MM.1S (cell line): ENCODE data around the gene SHISA7.

Experiments used
- DNase-seq: peaks from one replicate; pipeline ENCODE4 v3.0.0-alpha.2; 2015
- H2AFZ ChIP-seq: fragments of 300-600 bp; sonication (generic); 2 replicates; pipeline ENCODE4 v1.6.0; 2016; ENCODE audit warnings: antibody characterized with exemption, low read length
- H3F3A ChIP-seq: fragments of 300-600 bp; sonication (generic); 2 replicates; pipeline ENCODE4 v1.6.1; 2016; ENCODE audit warnings: mild to moderate bottlenecking, antibody characterized with exemption, low read length, moderate library complexity, mixed read lengths; ENCODE audit not compliant: insufficient read depth
- H3K27ac ChIP-seq: fragments of 300-600 bp; sonication (generic); 2 replicates; pipeline ENCODE4 v1.5.1; 2016; ENCODE audit warnings: mild to moderate bottlenecking, low read length
- H3K27me3 ChIP-seq: fragments of 300-600 bp; sonication (generic); replicated peaks from 2 replicates; pipeline ENCODE4 v1.6.0; 2016; ENCODE audit warnings: low read length; ENCODE audit not compliant: insufficient read depth
- H3K36me3 ChIP-seq: fragments of 300-600 bp; sonication (generic); replicated peaks from 2 replicates; pipeline ENCODE4 v1.6.1; 2016; ENCODE audit warnings: mild to moderate bottlenecking, low read length, mixed read lengths; ENCODE audit not compliant: insufficient read depth
- H3K4me1 ChIP-seq: fragments of 300-600 bp; sonication (generic); 2 replicates; pipeline ENCODE4 v1.6.1; 2016; ENCODE audit warnings: low read length, mixed read lengths
- H3K4me2 ChIP-seq: fragments of 300-600 bp; sonication (generic); 2 replicates; pipeline ENCODE4 v1.6.0; 2016; ENCODE audit warnings: low read depth, low read length
- H3K4me3 ChIP-seq: fragments of 300-600 bp; sonication (generic); 2 replicates; pipeline ENCODE4 v1.5.1; 2016; ENCODE audit warnings: low read length, mixed read lengths
- H3K79me2 ChIP-seq: fragments of 300-600 bp; sonication (generic); 2 replicates; pipeline ENCODE4 v1.6.1; 2016; ENCODE audit warnings: mixed run types, low read length, mixed read lengths
- H3K9ac ChIP-seq: fragments of 300-600 bp; sonication (generic); 2 replicates; pipeline ENCODE4 v1.6.1; 2016; ENCODE audit warnings: low read length, mixed read lengths
- H3K9me2 ChIP-seq: fragments of 300-600 bp; sonication (generic); replicated peaks from 2 replicates; pipeline ENCODE4 v1.6.1; 2016; ENCODE audit warnings: mild to moderate bottlenecking, low read length, mixed read lengths; ENCODE audit not compliant: insufficient read depth
- H3K9me3 ChIP-seq: fragments of 300-600 bp; sonication (generic); replicated peaks from 2 replicates; pipeline ENCODE4 v1.6.1; 2016; ENCODE audit warnings: mild to moderate bottlenecking, low read length, mixed read lengths; ENCODE audit not compliant: insufficient read depth
- H4K20me1 ChIP-seq: fragments of 300-600 bp; sonication (generic); 2 replicates; pipeline ENCODE4 v1.6.1; 2016; ENCODE audit warnings: mild to moderate bottlenecking, low read length, moderate library complexity, mixed read lengths; ENCODE audit not compliant: insufficient read depth
- EZH2 ChIP-seq: fragments of 300-600 bp; sonication (generic); optimal IDR thresholded peaks from 2 replicates; pipeline ENCODE3; 2017; ENCODE audit warnings: low read depth, mild to moderate bottlenecking, antibody characterized with exemption, low read length, mixed read lengths
- EZH2phosphoT487 ChIP-seq: fragments of 300-600 bp; sonication (generic); IDR thresholded peaks from 2 replicates; pipeline ENCODE4 v1.6.1; 2018; ENCODE audit warnings: antibody characterized with exemption, low read length
- TF ChIP-seq, protein P1 (sequence below): fragments of 300-600 bp; sonication (generic); IDR thresholded peaks from 2 replicates; pipeline ENCODE4 v1.5.1; 2016; ENCODE audit warnings: antibody characterized with exemption, low read length, mixed read lengths

SHISA7 gene

GRCh38 chr19:55482967-55483705 lies 40.0 kb upstream of the SHISA7 start:
- H4K20me1 ChIP-seq, result no peaks in the 10 kb centered on the region
- no peaks in the 10 kb centered on the region for H3K4me1 ChIP-seq
- H3K36me3 ChIP-seq, result no peaks in the 10 kb centered on the region
- peaks cover 40% of the 10 kb centered on the region for H3K27me3 ChIP-seq
- DNase-seq, result no peak
- H3K79me2 ChIP-seq, result peaks cover 10% of the 10 kb centered on the region
- H3K9me2 ChIP-seq, result no peaks in the 10 kb centered on the region
- H3K4me3 ChIP-seq, result no peak overlapping the region
- H3F3A ChIP-seq, result no peaks in the 10 kb centered on the region
- no peak overlapping the region for H3K4me2 ChIP-seq
- no peaks in the 10 kb centered on the region for H3K9me3 ChIP-seq
- no peak overlapping the region for H2AFZ ChIP-seq
- H3K27ac ChIP-seq, result no peak overlapping the region
- H3K9ac ChIP-seq, result no peak overlapping the region
- TF ChIP-seq, protein P1, sequence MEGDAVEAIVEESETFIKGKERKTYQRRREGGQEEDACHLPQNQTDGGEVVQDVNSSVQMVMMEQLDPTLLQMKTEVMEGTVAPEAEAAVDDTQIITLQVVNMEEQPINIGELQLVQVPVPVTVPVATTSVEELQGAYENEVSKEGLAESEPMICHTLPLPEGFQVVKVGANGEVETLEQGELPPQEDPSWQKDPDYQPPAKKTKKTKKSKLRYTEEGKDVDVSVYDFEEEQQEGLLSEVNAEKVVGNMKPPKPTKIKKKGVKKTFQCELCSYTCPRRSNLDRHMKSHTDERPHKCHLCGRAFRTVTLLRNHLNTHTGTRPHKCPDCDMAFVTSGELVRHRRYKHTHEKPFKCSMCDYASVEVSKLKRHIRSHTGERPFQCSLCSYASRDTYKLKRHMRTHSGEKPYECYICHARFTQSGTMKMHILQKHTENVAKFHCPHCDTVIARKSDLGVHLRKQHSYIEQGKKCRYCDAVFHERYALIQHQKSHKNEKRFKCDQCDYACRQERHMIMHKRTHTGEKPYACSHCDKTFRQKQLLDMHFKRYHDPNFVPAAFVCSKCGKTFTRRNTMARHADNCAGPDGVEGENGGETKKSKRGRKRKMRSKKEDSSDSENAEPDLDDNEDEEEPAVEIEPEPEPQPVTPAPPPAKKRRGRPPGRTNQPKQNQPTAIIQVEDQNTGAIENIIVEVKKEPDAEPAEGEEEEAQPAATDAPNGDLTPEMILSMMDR, result no peak

- Histone ChIP-seq H3K36me3 (no peaks in the 10 kb centered on the region), H3F3A (no peaks in the 10 kb centered on the region), H3K9ac (no peak overlapping the region), H3K9me2 (no peaks in the 10 kb centered on the region), H4K20me1 (no peaks in the 10 kb centered on the region), H2AFZ (no peak overlapping the region), H3K27me3 (peaks cover 33% of the 10 kb centered on the region), H3K9me3 (no peaks in the 10 kb centered on the region), H3K4me1 (no peaks in the 10 kb centered on the region), H3K79me2 (peaks cover 17% of the 10 kb centered on the region), H3K27ac (no peak overlapping the region), H3K4me3 (no peak overlapping the region), H3K4me2 (no peak overlapping the region)
- no peak for DNase-seq
- TF ChIP-seq, protein P1, result no peak
- TF ChIP-seq EZH2phosphoT487, result no peak
- no peak for TF ChIP-seq EZH2
These were observed 39.3 kb upstream of the SHISA7 start for GRCh38 chr19:55482156-55482961.

GRCh38 chr19:55481794-55482155 lies 38.7 kb upstream of the SHISA7 start:
- Histone ChIP-seq H3K9me2 (no peaks in the 10 kb centered on the region), H3K27me3 (peaks cover 27% of the 10 kb centered on the region), H3K36me3 (no peaks in the 10 kb centered on the region), H3K9ac (no peak overlapping the region), H3K4me3 (no peak overlapping the region), H2AFZ (no peak overlapping the region), H3K4me2 (no peak overlapping the region), H4K20me1 (no peaks in the 10 kb centered on the region), H3K79me2 (peaks cover 17% of the 10 kb centered on the region), H3F3A (no peaks in the 10 kb centered on the region), H3K9me3 (no peaks in the 10 kb centered on the region), H3K27ac (no peak overlapping the region), H3K4me1 (no peaks in the 10 kb centered on the region)
- TF ChIP-seq, protein P1, result no peak
- DNase-seq, result no peak
